ENCODE results near the gene PLXNA2.
A peak's percentile ranks its signal among the peaks of the same experiment; 100 is the strongest.

The PLXNA2 gene

GRCh38 chr1:208202333-208202995, 41.7 kb downstream of the PLXNA2 start:
- peak; percentile 58 for DNase-seq

GRCh38 chr1:208201229-208201628, 43.0 kb downstream of the PLXNA2 start:
- DNase-seq: peak; percentile 31

- DNase-seq: no peak
Observed at GRCh38 chr1:208200116-208200515, 44.1 kb downstream of the PLXNA2 start.

- no peak for DNase-seq
Observed at GRCh38 chr1:208198236-208198635, 45.9 kb downstream of the PLXNA2 start.

- DNase-seq: no peak
Observed at GRCh38 chr1:208194944-208195343, 49.2 kb downstream of the PLXNA2 start.

- no peak for DNase-seq
Observed at GRCh38 chr1:208192995-208193394, 51.2 kb downstream of the PLXNA2 start.

- DNase-seq: no peak
Observed at GRCh38 chr1:208190784-208191183, 53.4 kb downstream of the PLXNA2 start.

- DNase-seq: no peak
Observed at GRCh38 chr1:208189716-208190115, 54.5 kb downstream of the PLXNA2 start.

GRCh38 chr1:208189183-208189582, 55.0 kb downstream of the PLXNA2 start:
- peak; percentile 23 for DNase-seq

- DNase-seq: no peak
Observed at GRCh38 chr1:208188607-208189006, 55.6 kb downstream of the PLXNA2 start.

- no peak for DNase-seq
Observed at GRCh38 chr1:208187499-208188041, 56.6 kb downstream of the PLXNA2 start.

- no peak for DNase-seq
Observed at GRCh38 chr1:208185801-208186231, 58.4 kb downstream of the PLXNA2 start.

- DNase-seq: no peak
Observed at GRCh38 chr1:208184966-208185654, 59.1 kb downstream of the PLXNA2 start.

- peak; percentile 13 for DNase-seq
Observed at GRCh38 chr1:208183977-208184911, 59.9 kb downstream of the PLXNA2 start.

- no peak for DNase-seq
Observed at GRCh38 chr1:208182880-208183645, 61.1 kb downstream of the PLXNA2 start.

GRCh38 chr1:208181364-208181763, 62.8 kb downstream of the PLXNA2 start:
- no peak for DNase-seq

- DNase-seq: no peak
Observed at GRCh38 chr1:208180421-208180820, 63.8 kb downstream of the PLXNA2 start.

GRCh38 chr1:208179961-208180409, 64.2 kb downstream of the PLXNA2 start:
- DNase-seq: no peak

- DNase-seq: peak; percentile 37
Observed at GRCh38 chr1:208179263-208179816, 64.8 kb downstream of the PLXNA2 start.

- DNase-seq: peak; percentile 84
Observed at GRCh38 chr1:208178091-208178529, 66.1 kb downstream of the PLXNA2 start.

GRCh38 chr1:208177656-208178055, 66.5 kb downstream of the PLXNA2 start:
- peak; percentile 84 for DNase-seq

GRCh38 chr1:208176649-208177048, 67.5 kb downstream of the PLXNA2 start:
- DNase-seq: peak; percentile 19

All from DMS53 (cell line).